NCI-H748 treated with DMSO at 0.1 percent for 48 hours (cell line): ENCODE data around the gene RIOX2.

Source experiments
- DNase-seq: peaks from one replicate; lab custom pipeline; 2025; lab: John Stamatoyannopoulos, UW

RIOX2 gene

GRCh38 chr3:97954228-97954827 is 17.9 kb downstream of the RIOX2 start:
- no peak for DNase-seq

- DNase-seq, result no peak
Measured at GRCh38 chr3:97952872-97953271, 19.4 kb downstream of the RIOX2 start.

- no peak for DNase-seq
Measured at GRCh38 chr3:97952280-97952679, 20.0 kb downstream of the RIOX2 start.

- DNase-seq, result no peak
Measured at GRCh38 chr3:97950360-97950759, 21.9 kb downstream of the RIOX2 start.

- no peak for DNase-seq
Measured at GRCh38 chr3:97949743-97950142, 22.5 kb downstream of the RIOX2 start.

GRCh38 chr3:97949110-97949485 is 23.1 kb downstream of the RIOX2 start:
- no peak for DNase-seq

- DNase-seq, result no peak
Measured at GRCh38 chr3:97948351-97949109, 23.7 kb downstream of the RIOX2 start.

- DNase-seq, result peak; percentile 65
Measured at GRCh38 chr3:97942801-97943546, 29.3 kb downstream of the RIOX2 start.

GRCh38 chr3:97940034-97940433 is 32.2 kb downstream of the RIOX2 start:
- DNase-seq, result peak; percentile 25

GRCh38 chr3:97939401-97939800 is 32.8 kb downstream of the RIOX2 start:
- DNase-seq, result no peak

GRCh38 chr3:97938444-97938843 is 33.8 kb downstream of the RIOX2 start:
- DNase-seq, result no peak

GRCh38 chr3:97937205-97937604 is 35.0 kb downstream of the RIOX2 start:
- no peak for DNase-seq

- no peak for DNase-seq
Measured at GRCh38 chr3:97935842-97936241, 36.4 kb downstream of the RIOX2 start.

- no peak for DNase-seq
Measured at GRCh38 chr3:97934980-97935695, 37.1 kb downstream of the RIOX2 start.

- no peak for DNase-seq
Measured at GRCh38 chr3:97932387-97932801, 39.8 kb downstream of the RIOX2 start.

- DNase-seq, result no peak
Measured at GRCh38 chr3:97931218-97931617, 41.0 kb downstream of the RIOX2 start.

- no peak for DNase-seq
Measured at GRCh38 chr3:97930018-97930417, 42.2 kb downstream of the RIOX2 start.

- no peak for DNase-seq
Measured at GRCh38 chr3:97928986-97929385, 43.2 kb downstream of the RIOX2 start.

- no peak for DNase-seq
Measured at GRCh38 chr3:97927704-97928103, 44.5 kb downstream of the RIOX2 start.

- no peak for DNase-seq
Measured at GRCh38 chr3:97917813-97918536, 54.3 kb downstream of the RIOX2 start.

- DNase-seq, result no peak
Measured at GRCh38 chr3:97916576-97916975, 55.7 kb downstream of the RIOX2 start.

- no peak for DNase-seq
Measured at GRCh38 chr3:97914388-97914787, 57.8 kb downstream of the RIOX2 start.
